ENCODE results near the gene GFM2.
"Not testable (repeated sequence)": the region's sequence is repeated elsewhere in the genome, so short reads cannot be mapped to it uniquely, and the experiment has no call there.

Gene GFM2, protein sequence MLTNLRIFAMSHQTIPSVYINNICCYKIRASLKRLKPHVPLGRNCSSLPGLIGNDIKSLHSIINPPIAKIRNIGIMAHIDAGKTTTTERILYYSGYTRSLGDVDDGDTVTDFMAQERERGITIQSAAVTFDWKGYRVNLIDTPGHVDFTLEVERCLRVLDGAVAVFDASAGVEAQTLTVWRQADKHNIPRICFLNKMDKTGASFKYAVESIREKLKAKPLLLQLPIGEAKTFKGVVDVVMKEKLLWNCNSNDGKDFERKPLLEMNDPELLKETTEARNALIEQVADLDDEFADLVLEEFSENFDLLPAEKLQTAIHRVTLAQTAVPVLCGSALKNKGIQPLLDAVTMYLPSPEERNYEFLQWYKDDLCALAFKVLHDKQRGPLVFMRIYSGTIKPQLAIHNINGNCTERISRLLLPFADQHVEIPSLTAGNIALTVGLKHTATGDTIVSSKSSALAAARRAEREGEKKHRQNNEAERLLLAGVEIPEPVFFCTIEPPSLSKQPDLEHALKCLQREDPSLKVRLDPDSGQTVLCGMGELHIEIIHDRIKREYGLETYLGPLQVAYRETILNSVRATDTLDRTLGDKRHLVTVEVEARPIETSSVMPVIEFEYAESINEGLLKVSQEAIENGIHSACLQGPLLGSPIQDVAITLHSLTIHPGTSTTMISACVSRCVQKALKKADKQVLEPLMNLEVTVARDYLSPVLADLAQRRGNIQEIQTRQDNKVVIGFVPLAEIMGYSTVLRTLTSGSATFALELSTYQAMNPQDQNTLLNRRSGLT

DNA sequence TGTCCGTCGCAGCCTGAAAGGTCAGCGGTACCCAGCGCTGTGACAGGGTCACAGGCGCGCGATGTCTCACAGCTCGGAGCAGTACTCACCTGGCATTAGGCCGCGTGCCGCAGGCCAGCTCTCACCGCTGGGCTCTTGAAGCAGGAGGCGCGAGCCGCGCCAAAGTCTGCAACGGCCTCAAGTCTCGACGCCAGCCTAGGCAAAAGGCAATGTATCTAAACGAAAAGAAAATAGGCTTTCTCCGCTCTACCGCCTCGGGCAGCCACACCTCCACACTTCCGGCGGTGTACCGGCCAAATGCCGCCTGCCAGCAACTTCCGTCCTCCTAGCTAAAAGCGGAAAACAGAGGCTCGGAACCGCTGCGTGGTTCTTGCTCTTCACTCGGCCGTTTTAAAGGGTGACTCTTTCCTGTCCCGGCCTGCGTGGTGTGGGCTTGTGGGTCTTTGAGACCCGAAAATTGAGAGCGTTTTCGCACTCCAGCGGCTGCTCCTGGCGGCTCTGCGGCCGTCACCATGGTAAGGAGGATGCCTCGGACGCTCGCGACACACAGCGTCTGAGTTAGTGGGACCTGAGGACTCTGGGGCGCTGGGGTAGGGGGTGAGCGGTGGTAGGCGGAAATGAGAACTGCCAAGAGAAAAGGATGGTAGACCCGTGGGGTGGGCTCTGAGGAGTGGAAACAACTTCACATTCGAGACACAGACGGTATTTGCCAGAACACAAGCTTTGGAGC is at the start of gene GFM2, which contains the start of gene NSA2:
TSS of gene GFM2 (minus strand) at position 269 of the 730 bp plus-strand sequence. CDS start 3,375 bp downstream, outside the sequence.
TSS of gene NSA2 (plus strand) at position 401 of the 730 bp plus-strand sequence. CDS start at position 513, 112 bp downstream.
- Histone ChIP-seq H3K36me3 (ENCODE audit: control insufficient read depth in 5 of 5, insufficient read depth in 5 of 5, low read length in 5 of 5) (peaks cover 19 to 31% (median 26%) of the 10 kb centered on the region in 5 donors), H3K9ac (ENCODE audit: low read length in 5 of 5) (peak within 1 kb of the TSS; percentile 83 to 99 (median 95)), H3K4me1 (ENCODE audit: control insufficient read depth in 5 of 5, insufficient read depth in 5 of 5, low read length in 5 of 5) (peaks cover 5 to 29% (median 26%) of the 10 kb centered on the region in 5 donors), H3K27me3 (ENCODE audit: control insufficient read depth in 5 of 5, insufficient read depth in 4 of 5, low read length in 5 of 5) (no peaks in the 10 kb centered on the region), H3K4me3 (ENCODE audit: low read depth in 1 of 5, low read length in 5 of 5) (peak within 1 kb of the TSS; percentile 95 to 100 (median 97)), H3K9me3 (ENCODE audit: control insufficient read depth in 5 of 5, low read length in 5 of 5) (no peaks in the 10 kb centered on the region), H3K27ac (ENCODE audit: low read depth, low read length) (peak within 1 kb of the TSS; percentile 96)

DNA sequence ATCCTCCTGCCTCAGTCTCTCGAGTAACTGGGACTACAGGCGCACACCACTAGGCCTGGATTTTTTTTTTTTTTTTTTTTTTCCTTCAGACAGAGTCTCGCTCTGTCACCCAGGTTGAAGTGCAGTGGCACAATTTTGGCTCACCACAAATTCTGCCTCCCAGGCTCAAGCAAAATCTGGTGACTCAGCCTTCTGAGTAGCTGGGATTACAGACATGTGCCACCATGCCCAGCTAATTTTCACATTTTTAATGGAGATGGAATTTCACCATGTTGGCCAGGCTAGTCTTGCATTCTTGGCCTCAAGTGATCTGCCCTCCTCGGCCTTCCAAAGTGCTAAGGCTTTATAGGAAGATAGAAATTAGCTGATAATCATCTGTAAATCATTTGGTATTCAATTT is 44.0 kb upstream of the GFM2 start:
- Histone ChIP-seq H3K27ac (ENCODE audit: low read depth, low read length) (no peak overlapping the region), H3K4me1 (ENCODE audit: control insufficient read depth in 5 of 5, insufficient read depth in 5 of 5, low read length in 5 of 5) (no peaks in the 10 kb centered on the region), H3K27me3 (ENCODE audit: control insufficient read depth in 5 of 5, insufficient read depth in 4 of 5, low read length in 5 of 5) (no peaks in the 10 kb centered on the region), H3K9ac (ENCODE audit: low read length in 5 of 5) (no peak overlapping the region), H3K9me3 (ENCODE audit: control insufficient read depth in 5 of 5, low read length in 5 of 5) (no peaks in the 10 kb centered on the region), H3K4me3 (ENCODE audit: low read depth in 1 of 5, low read length in 5 of 5) (no peak overlapping the region), H3K36me3 (ENCODE audit: control insufficient read depth in 5 of 5, insufficient read depth in 5 of 5, low read length in 5 of 5) (no peaks in the 10 kb centered on the region)

- no peak overlapping the region for H3K27ac ChIP-seq (ENCODE audit: low read depth, low read length)
- H3K4me1 ChIP-seq (ENCODE audit: control insufficient read depth in 5 of 5, insufficient read depth in 5 of 5, low read length in 5 of 5): no peaks in the 10 kb centered on the region
- H3K27me3 ChIP-seq (ENCODE audit: control insufficient read depth in 5 of 5, insufficient read depth in 4 of 5, low read length in 5 of 5): peaks cover 0 to 5% (median 0%) of the 10 kb centered on the region in 5 donors
- no peak overlapping the region for H3K9ac ChIP-seq (ENCODE audit: low read length in 5 of 5)
- no peaks in the 10 kb centered on the region for H3K36me3 ChIP-seq (ENCODE audit: control insufficient read depth in 5 of 5, insufficient read depth in 5 of 5, low read length in 5 of 5)
- H3K9me3 ChIP-seq (ENCODE audit: control insufficient read depth in 5 of 5, low read length in 5 of 5): no peaks in the 10 kb centered on the region
- no peak overlapping the region for H3K4me3 ChIP-seq (ENCODE audit: low read depth in 1 of 5, low read length in 5 of 5)
These were observed 35.0 kb upstream of the GFM2 start for GRCh38 chr5:74801941-74802340.

GRCh38 chr5:74801197-74801596 is 34.3 kb upstream of the GFM2 start:
- Histone ChIP-seq H3K9me3 (ENCODE audit: control insufficient read depth in 5 of 5, low read length in 5 of 5) (no peaks in the 10 kb centered on the region), H3K9ac (ENCODE audit: low read length in 5 of 5) (no peak overlapping the region), H3K27ac (ENCODE audit: low read depth, low read length) (no peak overlapping the region), H3K4me1 (ENCODE audit: control insufficient read depth in 5 of 5, insufficient read depth in 5 of 5, low read length in 5 of 5) (no peaks in the 10 kb centered on the region), H3K36me3 (ENCODE audit: control insufficient read depth in 5 of 5, insufficient read depth in 5 of 5, low read length in 5 of 5) (no peaks in the 10 kb centered on the region), H3K27me3 (ENCODE audit: control insufficient read depth in 5 of 5, insufficient read depth in 4 of 5, low read length in 5 of 5) (peaks cover 0 to 5% (median 0%) of the 10 kb centered on the region in 5 donors), H3K4me3 (ENCODE audit: low read depth in 1 of 5, low read length in 5 of 5) (no peak overlapping the region)

DNA sequence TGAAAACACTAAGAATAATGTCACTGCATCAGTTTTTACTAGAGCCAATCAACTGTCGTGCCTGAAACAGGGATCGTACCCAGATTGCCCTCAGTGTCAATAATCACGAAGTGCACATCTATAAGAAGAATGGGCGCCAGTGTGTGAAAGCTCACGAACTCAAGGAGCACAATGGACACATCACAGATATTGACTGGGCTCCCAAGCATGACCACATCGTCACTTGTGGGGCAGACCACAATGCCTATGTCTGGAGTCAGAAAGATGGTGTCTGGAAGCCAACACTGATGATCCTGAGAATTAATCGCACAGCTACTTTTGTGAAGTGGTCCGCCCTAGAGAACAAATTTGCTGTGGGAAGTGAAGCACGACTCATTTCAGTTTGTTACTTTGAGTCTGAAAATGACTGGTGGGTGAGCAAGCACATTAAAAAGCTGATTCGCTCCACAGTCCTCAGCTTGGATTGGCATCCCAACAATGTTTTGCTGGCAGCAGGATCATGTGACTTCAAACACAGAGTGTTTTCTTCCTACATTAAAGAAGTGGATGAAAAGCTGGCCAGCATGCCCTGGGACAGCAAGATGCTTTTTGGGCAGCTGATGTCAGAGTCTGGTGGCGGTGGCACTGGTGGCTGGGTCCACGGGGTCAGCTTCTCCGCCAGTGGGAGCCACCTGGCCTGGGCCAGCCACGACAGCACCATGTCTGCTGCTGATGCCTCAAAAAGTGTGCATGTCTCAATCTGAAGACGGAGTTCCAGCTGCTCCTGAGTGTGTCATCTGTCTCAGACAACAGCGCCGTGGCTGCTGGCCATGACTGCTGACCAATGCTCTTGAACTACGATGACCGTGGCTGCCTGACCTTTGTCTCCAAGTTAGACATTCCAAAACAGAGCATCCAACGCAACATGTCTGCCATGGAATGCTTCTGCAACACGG is 32.3 kb upstream of the GFM2 start:
- H3K36me3 ChIP-seq (ENCODE audit: control insufficient read depth in 5 of 5, insufficient read depth in 5 of 5, low read length in 5 of 5): no peaks in the 10 kb centered on the region
- H3K9ac ChIP-seq (ENCODE audit: low read length in 5 of 5): no peak overlapping the region
- no peaks in the 10 kb centered on the region for H3K9me3 ChIP-seq (ENCODE audit: control insufficient read depth in 5 of 5, low read length in 5 of 5)
- H3K4me3 ChIP-seq (ENCODE audit: low read depth in 1 of 5, low read length in 5 of 5): no peak overlapping the region
- peaks cover 0 to 5% (median 0%) of the 10 kb centered on the region in 5 donors for H3K27me3 ChIP-seq (ENCODE audit: control insufficient read depth in 5 of 5, insufficient read depth in 4 of 5, low read length in 5 of 5)
- no peak overlapping the region for H3K27ac ChIP-seq (ENCODE audit: low read depth, low read length)
- H3K4me1 ChIP-seq (ENCODE audit: control insufficient read depth in 5 of 5, insufficient read depth in 5 of 5, low read length in 5 of 5): no peaks in the 10 kb centered on the region

DNA sequence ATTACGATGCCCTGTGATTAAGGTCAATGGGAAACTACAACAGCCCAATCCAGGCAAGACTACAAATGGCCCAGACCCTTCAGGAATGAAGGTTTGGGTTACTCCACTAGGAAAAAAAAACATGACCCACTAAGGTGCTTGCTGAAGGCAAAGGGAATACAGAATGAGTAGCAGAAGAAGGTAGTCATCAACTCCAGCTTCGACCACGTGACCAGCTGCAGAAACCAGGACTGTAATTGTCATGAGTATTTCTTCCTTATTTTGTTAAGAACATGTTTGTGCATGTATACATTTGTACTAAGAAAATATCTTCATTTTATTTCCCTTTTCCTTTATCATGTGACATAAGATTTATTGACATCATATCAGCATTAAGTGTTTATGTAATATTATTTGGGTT is 24.8 kb upstream of the GFM2 start:
- H3K9me3 ChIP-seq (ENCODE audit: control insufficient read depth in 5 of 5, low read length in 5 of 5); H3K4me1 ChIP-seq (ENCODE audit: control insufficient read depth in 5 of 5, insufficient read depth in 5 of 5, low read length in 5 of 5); H3K9ac ChIP-seq (ENCODE audit: low read length in 5 of 5); H3K27me3 ChIP-seq (ENCODE audit: control insufficient read depth in 5 of 5, insufficient read depth in 4 of 5, low read length in 5 of 5); H3K4me3 ChIP-seq (ENCODE audit: low read depth in 1 of 5, low read length in 5 of 5); H3K36me3 ChIP-seq (ENCODE audit: control insufficient read depth in 5 of 5, insufficient read depth in 5 of 5, low read length in 5 of 5); H3K27ac ChIP-seq (ENCODE audit: low read depth, low read length): not testable (repeated sequence)

DNA sequence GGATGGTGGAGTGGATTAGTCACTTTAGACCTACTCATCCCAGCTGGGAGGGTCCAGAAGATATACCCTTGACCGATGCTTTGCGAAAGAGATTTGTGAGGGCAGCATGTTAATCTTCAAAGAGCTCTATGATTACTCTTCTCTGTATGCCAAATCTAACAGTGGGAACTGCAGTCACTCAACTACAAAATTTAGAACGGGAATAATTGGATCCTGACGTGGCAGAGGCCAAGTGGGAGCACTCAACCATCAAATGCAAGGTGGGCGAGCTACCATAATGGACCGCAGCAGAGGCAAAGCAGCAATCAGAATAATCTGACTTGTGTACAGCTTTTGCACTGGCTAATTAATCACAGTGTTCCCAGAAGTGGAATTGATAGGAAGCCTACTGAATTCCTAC is 20.5 kb upstream of the GFM2 start:
- peaks cover 0 to 3% (median 0%) of the 10 kb centered on the region in 5 donors for H3K27me3 ChIP-seq (ENCODE audit: control insufficient read depth in 5 of 5, insufficient read depth in 4 of 5, low read length in 5 of 5)
- H3K27ac ChIP-seq (ENCODE audit: low read depth, low read length): no peak overlapping the region
- H3K4me1 ChIP-seq (ENCODE audit: control insufficient read depth in 5 of 5, insufficient read depth in 5 of 5, low read length in 5 of 5): no peaks in the 10 kb centered on the region
- H3K9ac ChIP-seq (ENCODE audit: low read length in 5 of 5): no peak overlapping the region
- no peaks in the 10 kb centered on the region for H3K36me3 ChIP-seq (ENCODE audit: control insufficient read depth in 5 of 5, insufficient read depth in 5 of 5, low read length in 5 of 5)
- no peak overlapping the region for H3K4me3 ChIP-seq (ENCODE audit: low read depth in 1 of 5, low read length in 5 of 5)
- H3K9me3 ChIP-seq (ENCODE audit: control insufficient read depth in 5 of 5, low read length in 5 of 5): peaks cover 0 to 3% (median 0%) of the 10 kb centered on the region in 5 donors

GRCh38 chr5:74786851-74787250 is 19.9 kb upstream of the GFM2 start:
- Histone ChIP-seq H3K4me3 (ENCODE audit: low read depth in 1 of 5, low read length in 5 of 5) (no peak overlapping the region), H3K27ac (ENCODE audit: low read depth, low read length) (no peak overlapping the region), H3K9ac (ENCODE audit: low read length in 5 of 5) (no peak overlapping the region), H3K27me3 (ENCODE audit: control insufficient read depth in 5 of 5, insufficient read depth in 4 of 5, low read length in 5 of 5) (peaks cover 0 to 3% (median 0%) of the 10 kb centered on the region in 5 donors), H3K9me3 (ENCODE audit: control insufficient read depth in 5 of 5, low read length in 5 of 5) (peaks cover 0 to 3% (median 0%) of the 10 kb centered on the region in 5 donors), H3K36me3 (ENCODE audit: control insufficient read depth in 5 of 5, insufficient read depth in 5 of 5, low read length in 5 of 5) (no peaks in the 10 kb centered on the region), H3K4me1 (ENCODE audit: control insufficient read depth in 5 of 5, insufficient read depth in 5 of 5, low read length in 5 of 5) (no peaks in the 10 kb centered on the region)

DNA sequence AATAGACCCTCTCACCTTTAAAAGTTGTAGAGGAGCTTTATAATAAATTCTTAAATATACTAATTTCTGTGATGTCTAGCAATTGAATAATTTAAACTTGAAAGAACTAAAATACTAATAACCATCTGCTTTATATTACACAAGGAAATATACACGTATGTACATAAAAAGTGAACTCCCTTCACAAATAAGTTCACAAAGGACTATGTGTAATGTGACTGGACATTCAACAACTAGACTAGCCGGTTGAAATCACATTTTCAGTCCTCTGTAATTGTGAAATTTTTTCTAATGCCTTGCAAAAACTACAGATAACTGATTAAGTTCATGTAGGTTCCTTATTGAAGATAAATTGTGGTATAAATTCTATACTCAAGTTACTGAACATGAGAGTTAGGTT is 11.7 kb upstream of the GFM2 start:
- Histone ChIP-seq H3K4me1 (ENCODE audit: control insufficient read depth in 5 of 5, insufficient read depth in 5 of 5, low read length in 5 of 5) (no peaks in the 10 kb centered on the region), H3K4me3 (ENCODE audit: low read depth in 1 of 5, low read length in 5 of 5) (no peak overlapping the region), H3K27ac (ENCODE audit: low read depth, low read length) (no peak overlapping the region), H3K36me3 (ENCODE audit: control insufficient read depth in 5 of 5, insufficient read depth in 5 of 5, low read length in 5 of 5) (peaks cover 23 to 35% (median 33%) of the 10 kb centered on the region in 5 donors), H3K9ac (ENCODE audit: low read length in 5 of 5) (no peak overlapping the region), H3K9me3 (ENCODE audit: control insufficient read depth in 5 of 5, low read length in 5 of 5) (no peaks in the 10 kb centered on the region), H3K27me3 (ENCODE audit: control insufficient read depth in 5 of 5, insufficient read depth in 4 of 5, low read length in 5 of 5) (no peaks in the 10 kb centered on the region)

Measured in subcutaneous abdominal adipose tissue (tissue), 5 donors.